Fibroblast of the aortic adventitia (primary cell): Measurements from ENCODE around the gene HGS. TPM values are rescaled to one million over a fixed set of nuclear protein-coding genes. Genes with fewer than 3 reads are reported as not detected.

Experiments
- DNase-seq: peaks from one replicate; pipeline ENCODE4 v3.0.0-alpha.2; 2010; ENCODE audit warnings: low read depth
- H3K4me3 ChIP-seq: 2 replicates; pipeline ENCODE4 v1.5.1; 2011; ENCODE audit warnings: low read depth, mild to moderate bottlenecking, control low read depth, low read length, moderate library complexity
- total RNA-seq: library from RNA; depleted of rRNA; stranded (reverse); fragments of >200 nt; gene quantifications from 2 replicates; pipeline ENCODE4 v1.2.3, GENCODE V29; 2012; ENCODE audit warnings: low replicate concordance
- TF ChIP-seq, protein P1 (sequence below): IDR thresholded peaks from 2 replicates; pipeline ENCODE4 v1.5.1; 2011; ENCODE audit warnings: mild to moderate bottlenecking, low read length, control low read depth, inconsistent platforms; ENCODE audit not compliant: insufficient read depth

The HGS gene
- total RNA-seq, 1 donor: 94.7 TPM

- TF ChIP-seq, protein P1, sequence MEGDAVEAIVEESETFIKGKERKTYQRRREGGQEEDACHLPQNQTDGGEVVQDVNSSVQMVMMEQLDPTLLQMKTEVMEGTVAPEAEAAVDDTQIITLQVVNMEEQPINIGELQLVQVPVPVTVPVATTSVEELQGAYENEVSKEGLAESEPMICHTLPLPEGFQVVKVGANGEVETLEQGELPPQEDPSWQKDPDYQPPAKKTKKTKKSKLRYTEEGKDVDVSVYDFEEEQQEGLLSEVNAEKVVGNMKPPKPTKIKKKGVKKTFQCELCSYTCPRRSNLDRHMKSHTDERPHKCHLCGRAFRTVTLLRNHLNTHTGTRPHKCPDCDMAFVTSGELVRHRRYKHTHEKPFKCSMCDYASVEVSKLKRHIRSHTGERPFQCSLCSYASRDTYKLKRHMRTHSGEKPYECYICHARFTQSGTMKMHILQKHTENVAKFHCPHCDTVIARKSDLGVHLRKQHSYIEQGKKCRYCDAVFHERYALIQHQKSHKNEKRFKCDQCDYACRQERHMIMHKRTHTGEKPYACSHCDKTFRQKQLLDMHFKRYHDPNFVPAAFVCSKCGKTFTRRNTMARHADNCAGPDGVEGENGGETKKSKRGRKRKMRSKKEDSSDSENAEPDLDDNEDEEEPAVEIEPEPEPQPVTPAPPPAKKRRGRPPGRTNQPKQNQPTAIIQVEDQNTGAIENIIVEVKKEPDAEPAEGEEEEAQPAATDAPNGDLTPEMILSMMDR: no peak
- H3K4me3 ChIP-seq: no peak overlapping the region
- DNase-seq: no peak
Measured at GRCh38 chr17:81697261-81698044, 13.6 kb downstream of the HGS start.

- TF ChIP-seq, protein P1: no peak
- DNase-seq: no peak
- no peak overlapping the region for H3K4me3 ChIP-seq
Measured at GRCh38 chr17:81700353-81701287, 16.8 kb downstream of the HGS start.

DNA sequence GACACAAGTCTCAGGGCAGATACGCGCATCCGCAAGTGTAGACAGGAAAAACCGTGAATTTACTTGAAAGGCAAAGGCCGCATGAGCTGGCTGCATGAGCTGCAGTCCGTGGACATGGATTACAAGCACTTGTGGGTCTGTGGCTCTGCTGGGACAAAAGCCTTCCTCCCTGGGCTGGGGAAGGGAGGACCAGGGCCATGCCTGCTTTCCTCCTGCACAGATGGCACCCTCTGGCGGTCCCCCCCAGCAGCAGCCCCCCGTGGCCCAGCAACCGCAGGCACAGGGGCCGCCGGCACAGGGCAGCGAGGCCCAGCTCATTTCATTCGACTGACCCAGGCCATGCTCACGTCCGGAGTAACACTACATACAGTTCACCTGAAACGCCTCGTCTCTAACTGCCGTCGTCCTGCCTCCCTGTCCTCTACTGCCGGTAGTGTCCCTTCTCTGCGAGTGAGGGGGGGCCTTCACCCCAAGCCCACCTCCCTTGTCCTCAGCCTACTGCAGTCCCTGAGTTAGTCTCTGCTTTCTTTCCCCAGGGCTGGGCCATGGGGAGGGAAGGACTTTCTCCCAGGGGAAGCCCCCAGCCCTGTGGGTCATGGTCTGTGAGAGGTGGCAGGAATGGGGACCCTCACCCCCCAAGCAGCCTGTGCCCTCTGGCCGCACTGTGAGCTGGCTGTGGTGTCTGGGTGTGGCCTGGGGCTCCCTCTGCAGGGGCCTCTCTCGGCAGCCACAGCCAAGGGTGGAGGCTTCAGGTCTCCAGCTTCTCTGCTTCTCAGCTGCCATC lies 17.7 kb downstream of the HGS start:
- peak overlapping the region; percentile 95 for H3K4me3 ChIP-seq
- TF ChIP-seq, protein P1: no peak
- no peak for DNase-seq

DNA sequence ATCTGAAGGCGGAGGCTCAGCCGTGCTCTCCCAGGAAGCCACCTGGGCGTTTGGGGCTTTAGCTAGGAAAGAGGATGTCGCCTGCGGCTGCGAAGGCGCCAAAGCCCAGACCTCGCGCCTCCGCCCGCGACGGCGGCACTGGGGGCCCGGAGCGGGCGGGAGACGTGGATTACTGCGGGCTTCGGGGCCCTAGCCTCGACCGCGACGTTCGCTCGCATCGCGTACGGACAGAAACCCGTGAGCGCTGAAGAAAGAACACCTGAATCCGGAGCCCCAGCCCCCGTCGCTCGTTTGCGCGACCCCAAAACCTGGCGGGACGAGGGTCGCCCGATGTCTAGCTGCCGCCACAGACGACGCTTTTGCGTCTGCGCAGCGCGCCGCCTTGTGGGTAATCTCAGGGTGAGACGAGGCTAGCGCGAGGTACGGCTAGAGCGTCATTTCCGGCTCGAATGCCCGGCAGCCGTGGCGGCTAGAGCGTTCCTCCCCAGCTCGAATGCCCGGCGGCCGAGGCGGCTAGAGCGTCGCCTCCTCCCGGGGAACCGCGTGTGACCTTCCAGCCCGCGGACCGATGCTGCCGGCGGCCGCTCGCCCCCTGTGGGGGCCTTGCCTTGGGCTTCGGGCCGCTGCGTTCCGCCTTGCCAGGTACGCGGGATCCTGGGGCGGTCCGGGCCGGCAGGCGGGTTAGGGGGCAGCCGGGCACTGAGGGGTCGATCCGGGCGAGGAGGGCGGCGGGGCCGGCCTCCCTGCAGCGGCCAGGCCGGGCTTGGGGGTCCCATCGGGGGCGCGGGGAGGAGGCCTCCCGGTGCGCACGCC lies 19.3 kb downstream of the HGS start, which contains the start of gene MRPL12:
Gene MRPL12 (plus strand): TSS at position 434 of the 813 bp plus-strand sequence. CDS start 135 bp downstream, at position 569.
- DNase-seq: peak; percentile 90
- TF ChIP-seq, protein P1: peak; percentile 28
- H3K4me3 ChIP-seq: peak within 1 kb of the TSS; percentile 95

DNA sequence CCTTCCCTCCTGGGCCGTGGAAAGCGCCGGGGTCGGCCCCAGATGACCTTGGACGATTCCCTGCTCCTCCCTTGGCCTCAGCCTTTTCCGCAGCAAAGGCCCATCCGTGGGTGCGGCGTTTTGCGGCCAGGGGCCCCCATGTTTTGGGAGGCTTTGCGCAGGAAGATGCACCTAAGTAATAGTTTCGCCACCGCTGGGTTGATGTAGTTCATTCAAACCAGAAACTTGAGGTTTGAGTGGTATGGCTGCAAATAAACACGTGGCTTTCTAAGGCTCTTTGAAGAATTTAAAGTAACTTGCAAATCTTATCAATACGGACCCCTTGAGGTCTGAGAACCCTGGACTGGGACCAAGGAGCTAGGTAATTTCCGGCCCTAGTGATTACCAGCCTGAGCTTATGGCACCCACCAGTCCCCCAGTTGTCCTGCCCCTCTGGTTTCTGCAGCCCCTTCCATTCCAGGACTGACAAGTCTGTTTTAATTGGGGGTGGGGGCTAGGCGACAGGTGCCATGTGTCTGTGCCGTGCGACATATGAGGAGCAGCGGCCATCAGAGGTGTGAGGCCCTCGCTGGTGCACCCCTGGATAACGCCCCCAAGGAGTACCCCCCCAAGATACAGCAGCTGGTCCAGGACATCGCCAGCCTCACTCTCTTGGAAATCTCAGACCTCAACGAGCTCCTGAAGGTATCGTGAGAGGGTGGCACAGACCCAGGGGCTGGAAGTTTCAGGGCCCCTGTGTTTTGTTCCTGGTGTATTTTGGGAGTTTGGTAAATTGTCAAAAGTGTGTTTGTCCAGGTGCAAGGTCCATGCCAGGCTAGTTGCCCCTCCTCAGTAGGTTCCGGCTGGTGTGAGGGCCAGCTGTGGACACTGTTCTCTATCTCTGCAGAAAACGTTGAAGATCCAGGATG lies 20.2 kb downstream of the HGS start:
- DNase-seq: no peak
- H3K4me3 ChIP-seq: peak overlapping the region; percentile 95
- TF ChIP-seq, protein P1: no peak
